ENCODE measurements around the gene SLC24A4. TPM values are rescaled to one million over a fixed set of nuclear protein-coding genes. Genes with fewer than 3 reads are reported as not detected.

SLC24A4 gene
- polyA plus RNA-seq, 1 donor from 2014 or later, result 0.17 TPM

- no peak overlapping the region for H3K27ac ChIP-seq (ENCODE audit: low read length)
- H3K79me2 ChIP-seq (replicated peaks; ENCODE audit: insufficient read depth, low read length), result no peaks in the 10 kb centered on the region
- H3K4me2 ChIP-seq (ENCODE audit: low read length), result no peak overlapping the region
- no peaks in the 10 kb centered on the region for H3K9me3 ChIP-seq (ENCODE audit: low read length)
- H2AFZ ChIP-seq (ENCODE audit: low read depth, low read length), result no peak overlapping the region
- TF ChIP-seq SMC3 (conservative IDR thresholded peaks at IDR 0.05; ENCODE audit: poor library complexity), result no peak
- TF ChIP-seq MXI1 (conservative IDR thresholded peaks at IDR 0.05; ENCODE audit: poor library complexity, severe bottlenecking), result no peak
- TF ChIP-seq EP300 (conservative IDR thresholded peaks at IDR 0.05; ENCODE audit: poor library complexity, severe bottlenecking), result no peak
- no peak for TF ChIP-seq EZH2 (IDR thresholded peaks at IDR 0.05; ENCODE audit: borderline replicate concordance, insufficient read depth, low read length, poor library complexity, severe bottlenecking)
- TF ChIP-seq CTCF (IDR thresholded peaks at IDR 0.05; ENCODE audit: poor library complexity, severe bottlenecking), result no peak
- no peak for TF ChIP-seq REST (IDR thresholded peaks at IDR 0.05; ENCODE audit: borderline replicate concordance)
- TF ChIP-seq POLR2AphosphoS5 (IDR thresholded peaks at IDR 0.05), result no peak
- no peak for TF ChIP-seq RAD21 (conservative IDR thresholded peaks at IDR 0.05)
- no peak for TF ChIP-seq TAF1 (IDR thresholded peaks at IDR 0.05; ENCODE audit: low read depth)
- no peaks in the 10 kb centered on the region for H3K27me3 ChIP-seq (ENCODE audit: insufficient read depth, low read depth, low read length)
- no peaks in the 10 kb centered on the region for H4K20me1 ChIP-seq (ENCODE audit: insufficient read depth)
- no peaks in the 10 kb centered on the region for H3K9me2 ChIP-seq (ENCODE audit: insufficient read depth, low read length)
- H3K36me3 ChIP-seq (ENCODE audit: insufficient read depth, low read length), result no peaks in the 10 kb centered on the region
- H3K4me3 ChIP-seq (ENCODE audit: low read length), result no peak overlapping the region
- no peak overlapping the region for H3K9ac ChIP-seq (ENCODE audit: low read length)
- H3F3A ChIP-seq (ENCODE audit: insufficient read depth, low read length, poor library complexity, severe bottlenecking), result no peaks in the 10 kb centered on the region
These were observed 183.3 kb downstream of the SLC24A4 start for GRCh38 chr14:92506231-92506630.

- Histone ChIP-seq H3K27ac (ENCODE audit: low read length) (no peak overlapping the region), H3F3A (ENCODE audit: insufficient read depth, low read length, poor library complexity, severe bottlenecking) (no peaks in the 10 kb centered on the region), H3K9me3 (ENCODE audit: low read length) (no peaks in the 10 kb centered on the region), H3K9ac (ENCODE audit: low read length) (no peak overlapping the region), H3K27me3 (ENCODE audit: insufficient read depth, low read depth, low read length) (no peaks in the 10 kb centered on the region), H4K20me1 (ENCODE audit: insufficient read depth) (no peaks in the 10 kb centered on the region), H2AFZ (ENCODE audit: low read depth, low read length) (no peak overlapping the region), H3K79me2 (replicated peaks; ENCODE audit: insufficient read depth, low read length) (no peaks in the 10 kb centered on the region), H3K36me3 (ENCODE audit: insufficient read depth, low read length) (no peaks in the 10 kb centered on the region), H3K4me3 (ENCODE audit: low read length) (no peak overlapping the region), H3K9me2 (ENCODE audit: insufficient read depth, low read length) (no peaks in the 10 kb centered on the region), H3K4me2 (ENCODE audit: low read length) (no peak overlapping the region)
- TF ChIP-seq RAD21 (conservative IDR thresholded peaks at IDR 0.05) (no peak), TAF1 (IDR thresholded peaks at IDR 0.05; ENCODE audit: low read depth) (no peak), CTCF (IDR thresholded peaks at IDR 0.05; ENCODE audit: poor library complexity, severe bottlenecking) (no peak), REST (IDR thresholded peaks at IDR 0.05; ENCODE audit: borderline replicate concordance) (no peak), MXI1 (conservative IDR thresholded peaks at IDR 0.05; ENCODE audit: poor library complexity, severe bottlenecking) (no peak), EP300 (conservative IDR thresholded peaks at IDR 0.05; ENCODE audit: poor library complexity, severe bottlenecking) (no peak), POLR2AphosphoS5 (IDR thresholded peaks at IDR 0.05) (no peak), EZH2 (IDR thresholded peaks at IDR 0.05; ENCODE audit: borderline replicate concordance, insufficient read depth, low read length, poor library complexity, severe bottlenecking) (no peak), SMC3 (conservative IDR thresholded peaks at IDR 0.05; ENCODE audit: poor library complexity) (no peak)
These were observed 184.3 kb downstream of the SLC24A4 start for GRCh38 chr14:92507174-92507768.

All from neural cell (in vitro differentiated cells).